ENCODE results near the gene PPL. TPM values are rescaled to one million over a fixed set of nuclear protein-coding genes. Genes with fewer than 3 reads are reported as not detected.

The PPL gene
- total and polyA plus RNA-seq, 8 donors: 30.4 to 77.1 (median 37.2) TPM

DNA sequence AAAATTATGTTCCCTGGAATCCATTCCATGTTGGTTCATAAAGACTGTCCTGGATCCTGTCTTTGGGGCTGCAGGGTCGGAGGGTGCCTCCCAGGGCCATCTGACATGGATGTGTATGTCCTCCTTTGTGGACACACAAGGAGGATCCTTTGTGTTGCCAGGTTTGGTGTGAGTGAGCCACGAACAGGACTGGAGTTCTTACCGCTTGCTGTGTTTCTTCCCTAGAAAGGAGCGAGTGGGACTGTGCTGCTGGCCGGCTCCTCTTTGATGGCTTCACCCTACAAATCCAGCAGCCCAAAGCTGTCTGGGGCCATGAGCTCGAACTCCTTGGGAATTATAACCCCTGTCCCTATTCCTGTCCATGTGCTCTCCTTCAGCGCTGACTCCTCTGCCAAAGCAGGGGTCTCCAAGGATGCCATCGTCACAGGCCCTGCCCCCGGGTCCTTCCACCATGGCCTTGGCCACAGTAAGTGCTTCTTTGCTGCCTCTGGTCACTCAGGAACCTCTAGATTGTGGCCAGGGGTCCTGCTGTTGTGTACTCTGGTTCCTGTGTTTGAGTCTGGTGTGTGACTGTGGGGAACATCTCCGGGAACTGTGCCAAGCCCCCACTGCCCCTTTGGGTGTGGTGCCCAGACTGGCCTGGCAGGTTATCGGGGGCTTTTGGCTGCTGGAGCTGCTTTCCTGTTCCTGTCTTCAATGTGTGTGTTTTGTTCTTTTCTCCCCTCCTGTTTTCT lies 60.1 kb downstream of the PPL start:
- Histone ChIP-seq H3K4me3 (no peak overlapping the region), H3K36me3 (peaks cover 0 to 100% of the 10 kb centered on the region in 2 donors)

GRCh38 chr16:4874666-4875065 lies 62.3 kb downstream of the PPL start:
- H3K4me1 ChIP-seq: peaks cover 0 to 3% of the 10 kb centered on the region in 2 donors
- peaks cover 0 to 100% of the 10 kb centered on the region in 2 donors for H3K36me3 ChIP-seq
- no peak overlapping the region for H3K4me3 ChIP-seq
- TF ChIP-seq, protein P1, sequence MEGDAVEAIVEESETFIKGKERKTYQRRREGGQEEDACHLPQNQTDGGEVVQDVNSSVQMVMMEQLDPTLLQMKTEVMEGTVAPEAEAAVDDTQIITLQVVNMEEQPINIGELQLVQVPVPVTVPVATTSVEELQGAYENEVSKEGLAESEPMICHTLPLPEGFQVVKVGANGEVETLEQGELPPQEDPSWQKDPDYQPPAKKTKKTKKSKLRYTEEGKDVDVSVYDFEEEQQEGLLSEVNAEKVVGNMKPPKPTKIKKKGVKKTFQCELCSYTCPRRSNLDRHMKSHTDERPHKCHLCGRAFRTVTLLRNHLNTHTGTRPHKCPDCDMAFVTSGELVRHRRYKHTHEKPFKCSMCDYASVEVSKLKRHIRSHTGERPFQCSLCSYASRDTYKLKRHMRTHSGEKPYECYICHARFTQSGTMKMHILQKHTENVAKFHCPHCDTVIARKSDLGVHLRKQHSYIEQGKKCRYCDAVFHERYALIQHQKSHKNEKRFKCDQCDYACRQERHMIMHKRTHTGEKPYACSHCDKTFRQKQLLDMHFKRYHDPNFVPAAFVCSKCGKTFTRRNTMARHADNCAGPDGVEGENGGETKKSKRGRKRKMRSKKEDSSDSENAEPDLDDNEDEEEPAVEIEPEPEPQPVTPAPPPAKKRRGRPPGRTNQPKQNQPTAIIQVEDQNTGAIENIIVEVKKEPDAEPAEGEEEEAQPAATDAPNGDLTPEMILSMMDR (IDR thresholded peaks at IDR 0.05): no peak
- no peak overlapping the region for H3K27ac ChIP-seq
- no peaks in the 10 kb centered on the region for H3K9me3 ChIP-seq
- DNase-seq (no peak), ATAC-seq (no peak)
- no peaks in the 10 kb centered on the region for H3K27me3 ChIP-seq
- intact Hi-C loops (cut with DNase I): no loop called here

More for the DNA sequence above, 60.1 kb downstream of the PPL start:
- intact Hi-C loops (cut with DNase I): no loop called here
- Histone ChIP-seq H3K27me3 (no peaks in the 10 kb centered on the region), H3K4me1 (no peaks in the 10 kb centered on the region), H3K9me3 (no peaks in the 10 kb centered on the region), H3K27ac (no peak overlapping the region)
- DNase-seq (no peak), ATAC-seq (no peak)
- TF ChIP-seq, protein P1 (IDR thresholded peaks at IDR 0.05): no peak

DNA sequence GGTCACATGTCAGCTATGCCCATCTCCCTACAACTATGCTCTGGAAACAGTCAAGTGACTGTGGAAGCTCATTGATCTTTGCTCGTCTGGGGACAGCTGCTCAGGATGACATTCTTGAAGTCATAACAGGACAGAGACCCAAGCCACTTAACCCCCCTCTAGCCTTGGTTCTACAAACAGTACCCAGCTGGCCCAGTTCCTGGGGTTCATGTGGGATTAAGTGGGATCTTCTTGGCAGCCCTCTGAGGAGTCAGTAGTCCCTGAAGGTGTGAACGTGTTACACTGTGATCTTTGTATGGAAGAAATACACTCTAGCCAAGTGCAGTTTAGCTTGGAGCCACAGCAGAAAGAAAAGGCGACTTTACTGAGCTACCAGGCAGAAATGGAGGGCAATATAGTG lies 63.9 kb downstream of the PPL start:
- Histone ChIP-seq H3K27ac (no peak overlapping the region), H3K4me1 (peaks cover 0 to 10% of the 10 kb centered on the region in 2 donors), H3K36me3 (peaks cover 0 to 99% of the 10 kb centered on the region in 2 donors), H3K27me3 (no peaks in the 10 kb centered on the region), H3K9me3 (no peaks in the 10 kb centered on the region), H3K4me3 (no peak overlapping the region)
- intact Hi-C loops (cut with DNase I): no loop called here
- DNase-seq (no peak), ATAC-seq (no peak)
- TF ChIP-seq, protein P1 (IDR thresholded peaks at IDR 0.05): no peak

DNA sequence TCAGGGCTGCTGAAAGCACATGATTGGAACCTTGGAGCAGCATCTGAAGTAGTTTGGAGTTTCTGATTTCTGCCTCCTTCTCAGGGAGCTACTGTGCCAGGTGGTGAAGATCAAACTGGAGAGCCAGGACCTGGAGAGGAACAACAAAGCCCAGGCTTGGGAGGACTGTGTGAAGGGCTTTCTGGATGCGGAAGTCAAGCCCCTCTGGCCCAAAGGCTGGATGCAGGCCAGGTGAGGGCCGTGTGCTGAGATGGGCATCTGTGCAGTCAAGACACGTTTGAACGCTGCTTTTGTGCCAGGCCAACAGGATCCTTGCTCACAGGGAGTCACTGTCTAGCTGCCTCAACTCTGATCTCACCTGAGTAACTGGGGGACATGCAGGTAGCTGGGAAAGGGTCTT lies 65.9 kb downstream of the PPL start:
- Histone ChIP-seq H3K27me3 (no peaks in the 10 kb centered on the region), H3K9me3 (no peaks in the 10 kb centered on the region), H3K4me1 (peaks cover 0 to 10% of the 10 kb centered on the region in 2 donors), H3K4me3 (no peak overlapping the region), H3K36me3 (peaks cover 0 to 85% of the 10 kb centered on the region in 2 donors), H3K27ac (no peak overlapping the region)
- TF ChIP-seq, protein P1 (IDR thresholded peaks at IDR 0.05): no peak
- ATAC-seq: no peak
- intact Hi-C loops (cut with DNase I): no loop called here
- DNase-seq: peak in 1 of 4 donors; percentile 21

- peak in 1 of 4 donors; percentile 67 for DNase-seq
- TF ChIP-seq, protein P1 (IDR thresholded peaks at IDR 0.05): no peak
- H3K36me3 ChIP-seq: peaks cover 0 to 77% of the 10 kb centered on the region in 2 donors
- peak; percentile 76 for ATAC-seq
- H3K9me3 ChIP-seq: no peaks in the 10 kb centered on the region
- intact Hi-C loops (cut with DNase I): no loop called here
- no peak overlapping the region for H3K27ac ChIP-seq
- peaks cover 0 to 10% of the 10 kb centered on the region in 2 donors for H3K4me1 ChIP-seq
- H3K4me3 ChIP-seq: no peak overlapping the region
- no peaks in the 10 kb centered on the region for H3K27me3 ChIP-seq
These were observed 66.7 kb downstream of the PPL start for GRCh38 chr16:4870138-4870671.

Measured in left lung (tissue), 10 donors.